GM03348 (cell line): ENCODE measurements around the gene CSMD2.
A peak's percentile ranks its signal among the peaks of the same experiment; 100 is the strongest.

Source experiments
- DNase-seq: peaks from one replicate; pipeline ENCODE4 v3.0.0; 2012; ENCODE audit warnings: low spot score

Gene CSMD2

DNA sequence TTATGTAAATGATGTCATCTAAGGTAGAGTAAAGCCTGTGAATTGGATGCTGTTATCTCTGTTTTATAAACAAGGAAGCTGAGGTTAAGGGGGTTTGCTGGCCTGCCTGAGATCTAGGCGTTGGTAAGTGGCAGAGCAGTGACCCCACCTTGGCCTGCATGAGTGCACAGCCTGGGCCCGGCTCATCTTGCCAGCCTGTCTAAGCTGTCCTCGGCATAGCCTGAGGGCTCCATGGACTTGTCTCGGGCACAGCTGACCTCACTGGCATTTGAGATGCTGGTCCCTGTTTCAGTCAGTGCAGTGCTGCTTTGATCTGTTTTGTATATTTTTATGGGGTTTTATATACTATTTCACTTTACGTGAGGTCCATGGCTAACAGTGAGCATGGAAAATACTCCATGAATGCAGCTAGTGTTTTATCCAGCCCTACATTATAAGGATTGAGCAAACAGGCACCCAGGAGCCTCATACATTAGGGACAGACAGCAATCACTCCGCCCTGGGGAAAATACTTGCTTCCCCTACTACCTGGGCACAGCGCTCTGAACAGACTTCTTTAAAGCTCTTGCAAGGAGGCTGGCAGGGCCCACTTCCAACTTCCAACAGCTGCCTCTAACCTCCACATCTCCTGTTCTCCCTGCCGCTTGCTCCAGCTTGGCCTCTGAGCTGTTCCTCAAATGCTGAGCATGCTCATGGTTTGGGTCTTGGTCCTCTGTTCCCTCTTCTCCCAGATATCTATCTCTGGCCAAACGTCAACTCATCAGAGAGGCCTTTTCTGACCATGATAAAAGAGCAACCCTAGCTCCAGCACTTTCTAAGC is 451.8 kb downstream of the CSMD2 start:
- DNase-seq = no peak

DNA sequence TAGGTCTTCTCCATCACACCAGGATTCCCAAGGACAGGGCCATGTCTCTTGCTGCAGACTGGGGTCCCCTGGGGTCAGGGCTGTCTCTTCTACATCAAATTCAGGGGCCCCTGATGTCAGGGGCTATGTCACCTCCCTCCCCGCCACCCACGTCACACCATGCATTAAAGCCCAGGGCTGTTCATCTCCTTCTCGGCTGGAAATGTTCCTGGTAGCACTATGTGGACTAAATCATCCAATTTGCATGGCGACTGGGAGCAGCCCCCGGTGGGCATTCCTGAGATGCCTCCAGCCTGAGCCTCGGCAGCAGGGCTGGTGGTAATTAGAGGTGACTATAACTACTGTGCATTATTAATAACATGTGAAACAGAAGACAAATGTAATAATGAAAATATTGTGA is 452.8 kb downstream of the CSMD2 start:
- DNase-seq = peak; percentile 71

- DNase-seq = no peak
Observed at GRCh38 chr1:33711511-33711910, 453.5 kb downstream of the CSMD2 start.

DNA sequence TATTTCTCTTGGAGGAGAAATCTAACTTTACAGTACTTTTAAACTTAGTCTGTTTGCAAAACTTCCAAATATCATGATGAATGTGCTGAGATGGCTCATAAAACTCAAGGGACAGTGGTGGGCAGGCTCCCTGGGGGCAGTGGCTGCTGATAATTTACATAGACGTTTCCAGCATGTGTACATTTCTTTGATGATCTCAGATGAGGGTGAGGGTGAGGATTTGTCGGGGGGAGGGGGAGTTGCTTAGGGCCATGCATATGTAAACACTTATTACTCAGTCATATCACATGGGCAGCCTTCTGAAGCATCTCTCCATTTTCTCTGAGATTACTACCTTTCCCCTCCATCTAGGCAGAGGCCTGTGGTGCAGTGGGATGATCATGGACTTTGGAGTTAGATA is 454.1 kb downstream of the CSMD2 start:
- peak; percentile 24 for DNase-seq

DNA sequence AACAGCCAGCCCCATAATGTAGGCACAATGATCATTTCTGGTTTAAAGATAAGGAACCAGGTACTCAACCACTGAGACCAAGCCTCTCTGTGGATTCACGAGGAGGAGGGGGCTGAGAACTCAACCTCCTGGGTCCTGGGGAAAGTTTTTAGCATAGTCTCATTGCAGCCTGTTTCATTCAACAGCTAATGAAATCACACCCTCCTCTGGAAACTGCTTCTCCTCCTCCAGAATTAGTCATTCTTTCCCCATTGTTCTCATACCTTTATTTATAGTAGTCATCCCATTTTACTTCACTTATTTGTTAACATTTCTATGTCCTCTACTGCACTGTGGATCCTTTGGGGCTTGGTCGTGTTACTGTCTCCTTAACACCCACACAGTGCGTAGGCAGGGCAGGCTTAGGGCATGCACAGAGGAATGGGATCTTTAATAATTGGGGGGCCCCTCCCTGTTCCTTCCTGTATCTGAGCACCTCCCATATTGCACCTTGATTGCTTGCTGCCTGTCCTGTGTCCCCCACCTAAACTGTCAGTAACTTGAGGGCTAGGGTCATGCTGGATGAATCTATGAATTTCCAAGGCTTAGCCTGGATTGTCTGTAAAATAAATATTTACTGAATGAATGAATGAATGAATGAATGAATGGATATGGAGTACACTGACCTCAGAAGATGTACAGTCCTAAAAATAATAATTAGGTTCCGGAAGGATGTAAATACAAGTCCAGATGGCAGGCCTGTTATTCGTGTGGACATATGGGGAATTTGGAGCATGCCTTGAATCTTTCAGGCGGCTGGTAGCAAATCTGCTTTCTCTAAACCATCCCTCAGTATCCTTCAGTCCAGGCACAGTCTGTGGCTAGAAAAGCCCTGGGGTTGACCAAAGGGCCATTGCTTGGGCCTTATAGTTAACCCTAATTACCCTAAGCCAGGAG is 455.0 kb downstream of the CSMD2 start:
- peak; percentile 74 for DNase-seq

GRCh38 chr1:33709174-33709782 is 455.8 kb downstream of the CSMD2 start:
- no peak for DNase-seq

GRCh38 chr1:33706634-33707255 is 458.3 kb downstream of the CSMD2 start:
- no peak for DNase-seq

- no peak for DNase-seq
Observed at GRCh38 chr1:33703464-33703863, 461.6 kb downstream of the CSMD2 start.

- no peak for DNase-seq
Observed at GRCh38 chr1:33698361-33699035, 466.5 kb downstream of the CSMD2 start.

GRCh38 chr1:33697816-33698215 is 467.2 kb downstream of the CSMD2 start:
- DNase-seq = no peak

DNA sequence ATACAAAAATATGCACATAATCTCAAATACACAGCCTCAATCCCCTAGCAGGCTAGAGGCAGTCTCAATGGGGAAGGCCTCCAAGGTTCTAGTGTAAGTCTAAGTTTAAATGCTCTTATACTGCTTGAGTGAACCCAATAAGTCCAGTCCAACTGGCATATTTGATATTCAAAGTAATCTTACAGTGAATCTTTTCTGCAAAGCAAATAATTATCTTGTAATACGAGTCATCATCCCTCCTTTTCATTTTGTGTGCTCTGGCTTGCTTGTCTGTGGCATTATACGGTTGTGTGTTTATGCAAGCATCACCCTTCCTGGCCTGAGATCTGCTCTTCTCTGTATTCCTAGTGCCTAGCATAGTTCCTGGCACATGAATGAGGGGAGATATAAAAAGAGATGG is 468.1 kb downstream of the CSMD2 start:
- no peak for DNase-seq

DNA sequence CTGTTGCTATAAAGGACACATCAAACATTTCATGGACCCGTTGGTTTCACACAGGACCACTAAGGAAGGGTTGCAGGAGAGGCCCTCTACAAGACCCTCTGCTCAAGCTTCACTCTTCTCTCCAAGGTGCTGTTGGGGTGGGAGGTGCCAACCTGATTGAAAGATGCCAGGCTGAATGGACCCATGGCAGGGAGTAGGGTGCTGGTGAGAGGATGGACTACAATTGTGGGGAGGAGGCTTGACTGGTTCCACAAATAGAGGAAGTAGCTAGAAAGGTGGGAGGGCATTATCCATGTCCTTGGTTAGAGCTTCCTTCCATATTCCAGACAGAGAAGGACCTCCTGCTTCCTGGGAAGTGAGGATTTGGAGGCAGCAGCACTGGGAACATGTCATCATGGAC is 468.7 kb downstream of the CSMD2 start:
- DNase-seq = no peak

GRCh38 chr1:33692206-33693188 is 472.5 kb downstream of the CSMD2 start:
- DNase-seq = no peak

DNA sequence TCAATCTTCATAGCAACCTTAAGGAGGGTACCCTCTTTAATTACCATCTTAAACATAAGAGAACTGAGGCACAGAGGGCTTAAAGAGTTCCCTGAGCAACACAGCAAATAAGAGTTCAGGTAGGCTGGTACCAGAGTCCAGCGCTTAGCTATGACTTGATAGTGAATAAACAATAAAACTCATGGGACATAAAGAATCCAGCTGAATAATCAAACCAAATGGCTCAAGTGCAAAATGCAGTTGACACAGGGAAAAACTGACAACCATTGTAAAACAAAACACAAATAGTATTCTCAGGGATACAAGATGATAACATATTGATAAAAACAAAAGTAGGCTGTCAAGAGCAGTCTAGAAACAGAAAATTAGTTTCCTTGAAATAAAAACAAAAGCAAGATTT is 478.0 kb downstream of the CSMD2 start:
- DNase-seq = no peak

DNA sequence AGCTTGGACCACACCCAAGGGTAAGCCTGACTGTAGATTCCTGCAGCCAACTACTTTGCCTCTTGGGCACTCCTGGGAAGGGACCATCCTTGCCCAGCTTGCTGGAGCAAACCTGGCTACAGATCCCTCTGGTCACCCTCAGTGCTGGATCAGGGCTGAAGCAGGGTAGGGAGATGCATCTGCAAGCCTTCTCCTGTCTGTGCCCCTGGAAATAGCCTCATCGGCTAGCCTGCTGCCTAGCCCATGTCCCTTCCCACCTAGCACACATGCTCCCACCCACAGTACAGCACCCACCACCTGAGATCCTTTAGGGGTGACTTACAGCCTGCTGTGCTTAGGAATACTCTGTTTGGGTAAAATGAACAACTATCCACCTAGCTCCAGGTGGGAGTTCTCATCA is 478.5 kb downstream of the CSMD2 start:
- DNase-seq = no peak

- DNase-seq = no peak
Observed at GRCh38 chr1:33685256-33685655, 479.8 kb downstream of the CSMD2 start.

- peak; percentile 63 for DNase-seq
Observed at GRCh38 chr1:33684396-33685179, 480.4 kb downstream of the CSMD2 start.

DNA sequence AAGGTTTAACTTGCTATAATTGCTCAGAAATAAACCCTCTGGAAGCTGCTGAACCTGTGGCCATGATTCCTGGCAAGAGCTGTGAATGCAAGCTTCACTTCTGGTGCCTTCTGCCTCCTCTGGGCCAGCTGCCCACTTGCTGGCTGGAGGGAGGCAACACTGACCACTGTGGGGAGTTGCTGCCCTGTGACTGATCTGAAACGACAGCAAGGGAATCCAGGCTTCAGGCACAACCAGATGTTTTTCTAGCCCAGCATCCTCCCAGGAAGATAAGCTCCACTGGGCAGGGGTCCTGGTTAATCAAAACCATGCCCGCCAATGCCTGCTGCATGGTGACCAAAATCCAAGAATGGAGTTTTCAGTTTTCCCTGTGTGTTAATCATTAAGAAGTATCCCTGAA is 481.1 kb downstream of the CSMD2 start:
- peak; percentile 82 for DNase-seq

DNA sequence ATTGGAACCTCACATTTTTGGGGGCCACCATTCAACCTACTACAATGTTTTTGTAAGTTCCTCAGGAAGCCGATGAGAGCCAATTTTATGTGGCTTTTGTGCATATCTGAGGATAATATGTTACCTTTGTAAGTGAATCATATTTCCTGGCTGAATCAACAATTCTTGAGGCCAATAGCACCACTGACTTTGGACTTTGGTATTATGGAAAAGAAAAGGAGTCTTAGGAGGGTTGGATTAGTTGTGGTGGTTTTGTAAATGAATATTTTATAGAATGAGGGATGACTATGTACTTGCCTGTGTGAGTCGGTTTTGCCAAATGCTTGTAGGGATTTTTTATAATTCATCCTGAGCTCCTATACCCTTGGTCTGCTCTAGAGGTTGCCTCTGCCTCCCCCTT is 482.7 kb downstream of the CSMD2 start:
- DNase-seq = no peak
